Measurements from ENCODE around the gene FYCO1. TPM values are rescaled to one million over a fixed set of nuclear protein-coding genes. Genes with fewer than 3 reads are reported as not detected.

FYCO1 gene
- total RNA-seq, 3 donors from 2014 or later: 9.3 to 9.9 (median 9.8) TPM

Other genes with a start within 250 kb of the FYCO1 start
- gene SLC6A20, start 199.3 kb downstream of the FYCO1 start, total RNA-seq: not detected
- gene LZTFL1, start 153.7 kb downstream of the FYCO1 start, total RNA-seq: 1 to 10 TPM; 4.6 to 7.5 (median 7.0) TPM
- not detected for gene CCR9, start 109.3 kb downstream of the FYCO1 start, total RNA-seq
- gene CXCR6, start 52.4 kb downstream of the FYCO1 start, total RNA-seq: 1 to 10 TPM; 1.4 to 2.6 (median 1.6) TPM
- gene XCR1, start 31.7 kb upstream of the FYCO1 start, total RNA-seq: not detected
- gene CCR1, start 212.5 kb upstream of the FYCO1 start, total RNA-seq: 1 to 10 TPM in 2 of 3 donors, under 1 TPM in 1; 0.57 to 3.2 (median 1.2) TPM
- gene CCR3, start 246.6 kb upstream of the FYCO1 start, total RNA-seq: not detected